Suprapubic skin (tissue), 4 donors: ENCODE data around the gene PARP1.

ENCODE experiments used
- EP300 ChIP-seq: sonication (generic); formaldehyde crosslinking; IDR thresholded peaks from one replicate; pipeline ENCODE4 v1.6.1; 2017; ENCODE audit warnings: antibody characterized with exemption
- POLR2A ChIP-seq, 2 donors: fragments of 450-650 bp; IDR thresholded peaks; one replicate each; pipeline ENCODE4 v1.6.1; 2017; ENCODE audit warnings: antibody characterized with exemption in 2 of 2, mild to moderate bottlenecking in 2 of 2, moderate library complexity in 2 of 2
- POLR2AphosphoS5 ChIP-seq, 3 donors: sonication (generic); formaldehyde crosslinking; IDR thresholded peaks; one replicate each; pipeline ENCODE4 v1.6.1; 2017; ENCODE audit warnings: antibody characterized with exemption in 3 of 3
- TF ChIP-seq, protein P1 (sequence below), 2 donors: fragments of 200-600 bp in 1 of 2; fragments of 450-650 bp in 1 of 2; sonication (generic) in 1 of 2; IDR thresholded peaks; one replicate each; pipeline ENCODE4 v1.5.1; 2016 to 2019; ENCODE audit warnings: antibody characterized with exemption in 2 of 2, mild to moderate bottlenecking in 1 of 2, moderate library complexity in 1 of 2

GRCh38 chr1:226407199-226407496, 745 bp downstream of the PARP1 start:
- TF ChIP-seq, protein P1, sequence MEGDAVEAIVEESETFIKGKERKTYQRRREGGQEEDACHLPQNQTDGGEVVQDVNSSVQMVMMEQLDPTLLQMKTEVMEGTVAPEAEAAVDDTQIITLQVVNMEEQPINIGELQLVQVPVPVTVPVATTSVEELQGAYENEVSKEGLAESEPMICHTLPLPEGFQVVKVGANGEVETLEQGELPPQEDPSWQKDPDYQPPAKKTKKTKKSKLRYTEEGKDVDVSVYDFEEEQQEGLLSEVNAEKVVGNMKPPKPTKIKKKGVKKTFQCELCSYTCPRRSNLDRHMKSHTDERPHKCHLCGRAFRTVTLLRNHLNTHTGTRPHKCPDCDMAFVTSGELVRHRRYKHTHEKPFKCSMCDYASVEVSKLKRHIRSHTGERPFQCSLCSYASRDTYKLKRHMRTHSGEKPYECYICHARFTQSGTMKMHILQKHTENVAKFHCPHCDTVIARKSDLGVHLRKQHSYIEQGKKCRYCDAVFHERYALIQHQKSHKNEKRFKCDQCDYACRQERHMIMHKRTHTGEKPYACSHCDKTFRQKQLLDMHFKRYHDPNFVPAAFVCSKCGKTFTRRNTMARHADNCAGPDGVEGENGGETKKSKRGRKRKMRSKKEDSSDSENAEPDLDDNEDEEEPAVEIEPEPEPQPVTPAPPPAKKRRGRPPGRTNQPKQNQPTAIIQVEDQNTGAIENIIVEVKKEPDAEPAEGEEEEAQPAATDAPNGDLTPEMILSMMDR (IDR thresholded peaks at IDR 0.05) = no peak
- TF ChIP-seq POLR2A (IDR thresholded peaks at IDR 0.05) (no peak), POLR2AphosphoS5 (IDR thresholded peaks at IDR 0.05) (no peak), EP300 (no peak)
